GM12878 (cell line): ENCODE data around the gene MRM3. TPM values are rescaled to one million over a fixed set of nuclear protein-coding genes. Genes with fewer than 3 reads are reported as not detected.

ENCODE experiments used
- ATAC-seq: fragments of 200-7000 bp; cut with Tn5 transposase; 3 replicates; pipeline ENCODE4 v1.9.1; 2020; ENCODE audit warnings: mild to moderate bottlenecking, moderate library complexity
- BruUV-seq: library from RNA; stranded (reverse); fragments of 400-500 nt; replicated peaks from 2 replicates; lab custom pipeline; 2021; lab: Mats Ljungman, UMichigan
- CTCF ChIA-PET: fragments of 300-600 bp; sonication (Branson Sonifier 250); formaldehyde crosslinking; extraction: SDS; loops from one replicate; lab custom pipeline; 2021; ENCODE audit warnings: inconsistent platforms; lab: Yijun Ruan, JAX
- POLR2A ChIA-PET: fragments of 350-600 bp; formaldehyde crosslinking; extraction: SDS; loops from one replicate; lab custom pipeline; 2021; ENCODE audit warnings: inconsistent platforms; lab: Charles Lee
- RAD21 ChIA-PET: fragments of 300-600 bp; sonication (Branson Sonifier 250); formaldehyde crosslinking; loops from one replicate; lab custom pipeline; 2023; ENCODE audit warnings: antibody characterized with exemption; ENCODE audit not compliant: unreplicated experiment; lab: Charles Lee
- SMC1A ChIA-PET: fragments of 300-600 bp; sonication (Branson Sonifier 250); formaldehyde crosslinking; loops from one replicate; lab custom pipeline; 2023; ENCODE audit not compliant: unreplicated experiment, uncharacterized antibody; lab: Charles Lee
- DNase-seq: peaks from one replicate; pipeline ENCODE4 v3.0.0-alpha.2; 2011; ENCODE audit warnings: low read depth, low spot score
- FAIRE-seq: peaks from 3 replicates; lab custom pipeline; 2011; peaks lifted over from hg19 to GRCh38; lab: Jason Lieb, UNC
- H2AFZ ChIP-seq: 2 replicates; pipeline ENCODE4 v1.6.0; 2011; ENCODE audit warnings: low read depth, low read length, control low read depth; ENCODE audit not compliant: control insufficient read depth
- H3K27ac ChIP-seq: 2 replicates; pipeline ENCODE4 v1.5.1; 2011; ENCODE audit warnings: control low read depth; ENCODE audit not compliant: control insufficient read depth, insufficient read depth
- H3K27me3 ChIP-seq, 2 experiments: replicated peaks in 1 of 2; 2 replicates each; pipeline versions ENCODE4 v1.6.0 to v1.6.1; 2011; ENCODE audit warnings: low read length in 1 of 2; ENCODE audit not compliant: control insufficient read depth in 2 of 2, insufficient read depth in 2 of 2
- H3K36me3 ChIP-seq, 2 experiments: 2 replicates each; pipeline ENCODE4 v1.5.1; 2011; ENCODE audit warnings: low read length in 1 of 2; ENCODE audit not compliant: control insufficient read depth in 2 of 2, insufficient read depth in 2 of 2
- H3K4me1 ChIP-seq: 2 replicates; pipeline ENCODE4 v1.6.1; 2011; ENCODE audit warnings: mild to moderate bottlenecking, low read length, moderate library complexity, mixed read lengths; ENCODE audit not compliant: control insufficient read depth, insufficient read depth
- H3K4me2 ChIP-seq: 2 replicates; pipeline ENCODE4 v1.6.0; 2011; ENCODE audit warnings: control low read depth; ENCODE audit not compliant: control insufficient read depth, insufficient read depth
- H3K4me3 ChIP-seq: fragments of 200-600 bp; sonication (generic); 2 replicates; pipeline ENCODE4 v1.5.1; 2016
- H3K79me2 ChIP-seq: 2 replicates; pipeline ENCODE4 v1.6.0; 2011; ENCODE audit warnings: low read length; ENCODE audit not compliant: control insufficient read depth, insufficient read depth
- H3K9ac ChIP-seq: 2 replicates; pipeline ENCODE4 v1.8.0; 2011; ENCODE audit warnings: low read length, control low read depth, mixed read lengths; ENCODE audit not compliant: control insufficient read depth, insufficient read depth
- H3K9me3 ChIP-seq: replicated peaks from 3 replicates; pipeline ENCODE4 v1.5.1; 2011; ENCODE audit warnings: mild to moderate bottlenecking, low read length; ENCODE audit not compliant: control insufficient read depth, insufficient read depth
- H4K20me1 ChIP-seq: 2 replicates; pipeline ENCODE4 v1.6.0; 2011; ENCODE audit not compliant: control insufficient read depth, insufficient read depth
- BCLAF1 ChIP-seq: fragments of 450-650 bp; IDR thresholded peaks from 2 replicates; pipeline ENCODE4 v1.6.1; 2017; ENCODE audit warnings: antibody characterized with exemption, mild to moderate bottlenecking, moderate library complexity
- CBX5 ChIP-seq: sonication (generic); IDR thresholded peaks from 2 replicates; pipeline ENCODE4 v1.6.1; 2016; ENCODE audit warnings: low read depth, moderate library complexity, mild to moderate bottlenecking, inconsistent platforms
- CEBPB ChIP-seq, 2 experiments: fragments of 150-350 bp in 1 of 2; IDR thresholded peaks; 2 replicates each; pipeline ENCODE4 v1.6.1; 2012 to 2014; ENCODE audit warnings: low read depth in 2 of 2, low read length in 2 of 2, borderline replicate concordance in 1 of 2, inconsistent platforms in 1 of 2
- CUX1 ChIP-seq: IDR thresholded peaks from 2 replicates; pipeline ENCODE4 v1.6.1; 2012; ENCODE audit warnings: improper control_type of control experiment, low read depth, low read length; ENCODE audit not compliant: insufficient replicate concordance
- GABPA ChIP-seq: IDR thresholded peaks from 2 replicates; pipeline ENCODE4 v1.6.1; 2014; ENCODE audit warnings: antibody characterized with exemption, low read depth, mild to moderate bottlenecking, inconsistent platforms
- IRF3 ChIP-seq: fragments of 450-650 bp; IDR thresholded peaks from 2 replicates; pipeline ENCODE4 v1.6.1; 2014; ENCODE audit warnings: mild to moderate bottlenecking
- NFYA ChIP-seq: IDR thresholded peaks from 2 replicates; pipeline ENCODE4 v1.6.1; 2011; ENCODE audit warnings: low read depth, mild to moderate bottlenecking, low read length, improper control_type of control experiment, borderline replicate concordance
- NR2F1 ChIP-seq: fragments of 450-650 bp; conservative IDR thresholded peaks from 2 replicates; pipeline ENCODE4 v1.6.1; 2017; ENCODE audit warnings: mild to moderate bottlenecking
- SUZ12 ChIP-seq: fragments of 200-600 bp; sonication (generic); IDR thresholded peaks from one replicate; pipeline ENCODE4 v1.6.1; 2018; ENCODE audit warnings: antibody characterized with exemption, mild to moderate bottlenecking; ENCODE audit not compliant: unreplicated experiment
- TBL1XR1 ChIP-seq: IDR thresholded peaks from 2 replicates; pipeline ENCODE4 v1.6.1; 2012; ENCODE audit warnings: low read depth, low read length, improper control_type of control experiment
- TCF12 ChIP-seq: IDR thresholded peaks from 2 replicates; pipeline ENCODE4 v1.6.1; 2011; ENCODE audit warnings: low read depth, mild to moderate bottlenecking, low read length
- ZNF274 ChIP-seq: IDR thresholded peaks from one replicate; pipeline ENCODE4 v1.8.0; 2011; ENCODE audit not compliant: insufficient read length, insufficient read depth
- WGBS: methylation state at CpG from one replicate; pipeline ENCODE4 v1.1.6; 2016; ENCODE audit warnings: low lambda C conversion rate; ENCODE audit not compliant: insufficient replicate concordance, insufficient coverage; ENCODE audit errors: missing lambda C conversion rate; 5-methylcytosine and 5-hydroxymethylcytosine counted together
- in situ Hi-C: fragments of 300-500 bp; cut with MboI; formaldehyde crosslinking; loops from 9 replicates; pipeline ENCODE4 v1.14.3; 2018; ENCODE audit warnings: mixed read lengths
- intact Hi-C: fragments of 100-400 bp; cut with micrococcal nuclease; formaldehyde crosslinking; loops from one replicate; pipeline ENCODE4 v1.14.2; 2022; ENCODE audit not compliant: unreplicated experiment
- polyA plus RNA-seq, 11 experiments: library from polyadenylated mRNA; depleted of rRNA in 4 of 11; unstranded in 6 of 11; stranded (reverse) in 5 of 11; fragments of >200 nt; fragmentation: Nextera tagmentation in 4 of 11; fragmentation: Illumina TruSeq in 1 of 11; extraction: Ambion mirVana in 4 of 11; extraction: Trizol in 1 of 11; gene quantifications; 1 replicate in 1 of 11; 2 replicates in 10 of 11; pipeline versions ENCODE4 v1.2.1 to v1.2.3, GENCODE V29; 2011 to 2016; ENCODE audit warnings: inconsistent platforms in 2 of 11, missing spikeins in 2 of 11, low read depth in 1 of 11
- total RNA-seq, 4 experiments: library from RNA; depleted of rRNA in 3 of 4; stranded (reverse); fragments of >200 nt in 3 of 4; fragmentation: Illumina TruSeq in 1 of 4; extraction: Trizol in 1 of 4; gene quantifications; 2 replicates each; pipeline versions ENCODE4 v1.2.1 to v1.2.3, GENCODE V29; 2013 to 2021

Gene MRM3
- total and polyA plus RNA-seq, 10 of the 15 experiments (the other 5 are each of a cell fraction or from before 2014, with no cell fraction given) = 2.3 to 48.9 (median 26.6) TPM

GRCh38 chr17:811051-811784 lies 29.1 kb downstream of the MRM3 start (continued):
- TF ChIP-seq CEBPB (IDR thresholded peaks at IDR 0.05; ENCODE audit: borderline replicate concordance in 1 of 2, low read depth in 2 of 2, low read length in 2 of 2) = no peak

- FAIRE-seq = no peak
- no peaks in the 10 kb centered on the region for H3K4me1 ChIP-seq
- SMC1A ChIA-PET = no interaction called here
- TF ChIP-seq ZNF274 = no peak
- no peak for TF ChIP-seq TCF12
- no peak for TF ChIP-seq NR2F1
- no peak for TF ChIP-seq TBL1XR1
- TF ChIP-seq GABPA = no peak
- no peak for TF ChIP-seq IRF3
- TF ChIP-seq BCLAF1 = no peak
- TF ChIP-seq SUZ12 = no peak
- TF ChIP-seq CUX1 = no peak
- TF ChIP-seq CBX5 = no peak
- no peak for TF ChIP-seq NFYA
These were observed 30.6 kb downstream of the MRM3 start for GRCh38 chr17:812638-813204.

More at GRCh38 chr17:812638-813204, 30.6 kb downstream of the MRM3 start:
- Histone ChIP-seq H3K79me2 (no peaks in the 10 kb centered on the region), H3K36me3 (no peaks in the 10 kb centered on the region), H3K4me3 (no peak overlapping the region), H3K4me2 (no peak overlapping the region), H3K9me3 (no peaks in the 10 kb centered on the region), H3K27me3 (no peaks in the 10 kb centered on the region), H4K20me1 (no peaks in the 10 kb centered on the region), H3K9ac (no peak overlapping the region), H2AFZ (no peak overlapping the region), H3K27ac (no peak overlapping the region)
- in situ Hi-C loops = no loop called here
- RAD21 ChIA-PET = no interaction called here
- BruUV-seq = no TSS peak
- CTCF ChIA-PET = no interaction called here
- POLR2A ChIA-PET = no interaction called here
- no peak for ATAC-seq
- DNase-seq = no peak
- intact Hi-C loops = no loop called here
- 72% methylated on average over 14 of the region's 14 CpGs for WGBS
